H1 (cell line): ENCODE measurements around the gene SLC26A11. TPM values are rescaled to one million over a fixed set of nuclear protein-coding genes. Genes with fewer than 3 reads are reported as not detected.

Experiments
- CTCF ChIA-PET: fragments of 300-600 bp; sonication (Branson Sonifier 250); formaldehyde crosslinking; loops from one replicate; lab custom pipeline; 2021; ENCODE audit not compliant: partially characterized antibody; lab: Charles Lee
- POLR2A ChIA-PET: fragments of 300-600 bp; sonication (Branson Sonifier 250); formaldehyde crosslinking; loops from one replicate; lab custom pipeline; 2021; ENCODE audit warnings: inconsistent platforms; ENCODE audit not compliant: partially characterized antibody; lab: Charles Lee
- DNase-seq, 2 experiments: peaks; one replicate each; pipeline versions ENCODE4 v3.0.0 to v3.0.0-alpha.2; 2010 to 2022; ENCODE audit warnings: low spot score in 2 of 2, low read depth in 1 of 2, mixed read lengths in 1 of 2
- FAIRE-seq: peaks from 2 replicates; lab custom pipeline; 2011; peaks lifted over from hg19 to GRCh38; lab: Jason Lieb, UNC
- H2AFZ ChIP-seq: 2 replicates; pipeline ENCODE4 v1.8.1; 2012; ENCODE audit warnings: low read length, inconsistent platforms
- H2AK5ac ChIP-seq: 2 replicates; pipeline ENCODE4 v1.6.1; 2013; ENCODE audit warnings: low read depth, low read length
- H2BK120ac ChIP-seq: replicated peaks from 2 replicates; pipeline ENCODE3; 2013; ENCODE audit warnings: low read depth, low read length, inconsistent platforms
- H2BK12ac ChIP-seq: 2 replicates; pipeline ENCODE4 v1.6.1; 2013; ENCODE audit warnings: low read depth, low read length
- H2BK15ac ChIP-seq: 2 replicates; pipeline ENCODE4 v1.6.1; 2013; ENCODE audit warnings: low read length
- H2BK20ac ChIP-seq: 2 replicates; pipeline ENCODE4 v1.6.1; 2013; ENCODE audit warnings: low read length
- H2BK5ac ChIP-seq: 2 replicates; pipeline ENCODE4 v1.6.1; 2013; ENCODE audit warnings: low read depth, low read length
- H3K14ac ChIP-seq: 2 replicates; pipeline ENCODE4 v1.6.1; 2013; ENCODE audit warnings: inconsistent platforms; ENCODE audit not compliant: insufficient read length
- H3K18ac ChIP-seq: 2 replicates; pipeline ENCODE4 v1.6.1; 2013; ENCODE audit warnings: low read length; ENCODE audit errors: extremely low read depth
- H3K23ac ChIP-seq: 2 replicates; pipeline ENCODE4 v1.6.1; 2013; ENCODE audit warnings: inconsistent platforms; ENCODE audit not compliant: insufficient read length
- H3K23me2 ChIP-seq: 2 replicates; pipeline ENCODE4 v1.6.1; 2013; ENCODE audit warnings: low read depth, low read length
- H3K27ac ChIP-seq: 2 replicates; pipeline ENCODE4 v1.6.1; 2011; ENCODE audit warnings: low read depth, low read length, inconsistent platforms
- H3K27me3 ChIP-seq, 4 experiments: replicated peaks in 1 of 4; 1 replicate in 1 of 4; 2 replicates in 3 of 4; pipeline versions ENCODE4 v1.6.1 to v1.8.1; 2011 to 2013; ENCODE audit warnings: low read length in 3 of 4, mild to moderate bottlenecking in 3 of 4, inconsistent platforms in 2 of 4, mixed read lengths in 2 of 4, moderate library complexity in 1 of 4; ENCODE audit not compliant: control insufficient read depth in 3 of 4, insufficient read depth in 3 of 4; ENCODE audit errors: extremely low read depth in 1 of 4
- H3K36me3 ChIP-seq, 4 experiments: 2 replicates each; pipeline versions ENCODE4 v1.6.1 to v1.8.1; 2011 to 2013; ENCODE audit warnings: mild to moderate bottlenecking in 4 of 4, low read length in 3 of 4, moderate library complexity in 2 of 4, control low read depth in 1 of 4, inconsistent platforms in 1 of 4; ENCODE audit not compliant: insufficient read depth in 4 of 4, control insufficient read depth in 2 of 4
- H3K4ac ChIP-seq: replicated peaks from 2 replicates; pipeline ENCODE3; 2013; ENCODE audit warnings: low read length, low read depth, mixed read lengths, inconsistent platforms; ENCODE audit not compliant: insufficient read length
- H3K4me1 ChIP-seq, 4 experiments: replicated peaks in 1 of 4; 1 replicate in 1 of 4; 2 replicates in 3 of 4; pipeline versions ENCODE4 v1.6.1 to v1.8.1; 2011 to 2013; ENCODE audit warnings: low read length in 3 of 4, inconsistent platforms in 2 of 4, mixed read lengths in 1 of 4; ENCODE audit not compliant: insufficient read depth in 4 of 4, control insufficient read depth in 3 of 4
- H3K4me2 ChIP-seq, 2 experiments: 2 replicates each; pipeline versions ENCODE4 v1.6.1 to v1.8.1; 2011 to 2013; ENCODE audit warnings: low read depth in 2 of 2, low read length in 2 of 2, control low read depth in 1 of 2, inconsistent platforms in 1 of 2, mild to moderate bottlenecking in 1 of 2; ENCODE audit not compliant: insufficient read depth in 1 of 2
- H3K4me3 ChIP-seq, 4 experiments: fragments of 200-600, 300-600 bp in 1 of 4; sonication (generic), shearing (Covaris generic), sonication (Bioruptor Twin) in 1 of 4; 2 replicates each; pipeline versions ENCODE4 v1.5.1 to v1.8.1; 2011 to 2016; ENCODE audit warnings: low read length in 4 of 4, low read depth in 3 of 4, control low read depth in 2 of 4, inconsistent platforms in 2 of 4, mild to moderate bottlenecking in 2 of 4, mixed read lengths in 1 of 4, moderate library complexity in 1 of 4; ENCODE audit not compliant: insufficient read depth in 2 of 4; ENCODE audit errors: extremely low read depth in 1 of 4
- H3K56ac ChIP-seq: replicated peaks from 2 replicates; pipeline ENCODE3; 2013; ENCODE audit warnings: low read depth, mild to moderate bottlenecking, mixed read lengths, low read length, inconsistent platforms; ENCODE audit not compliant: insufficient read length
- H3K79me1 ChIP-seq: 2 replicates; pipeline ENCODE4 v1.6.1; 2013; ENCODE audit warnings: low read depth, low read length, control low read depth
- H3K79me2 ChIP-seq, 2 experiments: 2 replicates each; pipeline versions ENCODE4 v1.6.1 to v1.8.1; 2012 to 2013; ENCODE audit warnings: low read length in 2 of 2, mild to moderate bottlenecking in 2 of 2, inconsistent platforms in 1 of 2; ENCODE audit not compliant: insufficient read depth in 2 of 2, control insufficient read depth in 1 of 2
- H3K9ac ChIP-seq, 4 experiments: replicated peaks in 1 of 4; 1 replicate in 1 of 4; 2 replicates in 3 of 4; pipeline versions ENCODE4 v1.6.1 to v1.8.1; 2011 to 2013; ENCODE audit warnings: low read depth in 3 of 4, low read length in 3 of 4, control low read depth in 2 of 4, mild to moderate bottlenecking in 2 of 4, moderate library complexity in 2 of 4, inconsistent platforms in 1 of 4; ENCODE audit errors: extremely low read depth in 1 of 4
- H3K9me3 ChIP-seq, 2 experiments: 2 replicates each; pipeline versions ENCODE4 v1.6.1 to v1.8.1; 2012 to 2013; ENCODE audit warnings: mild to moderate bottlenecking in 2 of 2, moderate library complexity in 2 of 2, control low read depth in 1 of 2, inconsistent platforms in 1 of 2, low read depth in 1 of 2, low read length in 1 of 2, mixed read lengths in 1 of 2; ENCODE audit not compliant: insufficient read depth in 2 of 2
- H4K20me1 ChIP-seq, 2 experiments: replicated peaks in 1 of 2; 2 replicates each; pipeline versions ENCODE3 to v1.8.1; 2011 to 2013; ENCODE audit warnings: inconsistent platforms in 2 of 2, low read length in 2 of 2, mild to moderate bottlenecking in 1 of 2; ENCODE audit not compliant: insufficient read depth in 2 of 2, control insufficient read depth in 1 of 2
- H4K5ac ChIP-seq: 2 replicates; pipeline ENCODE4 v1.6.1; 2013; ENCODE audit warnings: low read length, low read depth, mixed read lengths, inconsistent platforms; ENCODE audit not compliant: insufficient read length
- H4K8ac ChIP-seq: 2 replicates; pipeline ENCODE4 v1.8.0; 2013; ENCODE audit warnings: mild to moderate bottlenecking, moderate library complexity, low read length, inconsistent platforms; ENCODE audit not compliant: insufficient read depth; ENCODE audit errors: extremely low read depth
- H4K91ac ChIP-seq: replicated peaks from 2 replicates; pipeline ENCODE3; 2013; ENCODE audit warnings: low read length, mixed read lengths, inconsistent platforms; ENCODE audit not compliant: insufficient read length
- CREB1 ChIP-seq: IDR thresholded peaks from 2 replicates; pipeline ENCODE4 v1.6.1; 2012; ENCODE audit warnings: inconsistent platforms
- GTF2F1 ChIP-seq: IDR thresholded peaks from 2 replicates; pipeline ENCODE4 v1.6.1; 2012; ENCODE audit warnings: low read depth, low read length, improper control_type of control experiment, borderline replicate concordance
- MAFK ChIP-seq: IDR thresholded peaks from 2 replicates; pipeline ENCODE4 v1.6.1; 2012; ENCODE audit warnings: low read depth, mild to moderate bottlenecking, improper control_type of control experiment, low read length
- WGBS, 2 experiments: shearing (Covaris generic) in 1 of 2; methylation state at CpG; one replicate each; pipeline versions ENCODE4 v1.1.6 to v1.1.7; 2013 to 2015; ENCODE audit warnings: low lambda C conversion rate in 2 of 2, mixed read lengths in 2 of 2, inconsistent platforms in 1 of 2, low coverage in 1 of 2, missing lambda C conversion rate in 1 of 2; ENCODE audit not compliant: insufficient replicate concordance in 2 of 2, insufficient coverage in 1 of 2, insufficient read length in 1 of 2; ENCODE audit errors: extremely low coverage in 1 of 2, missing lambda C conversion rate in 1 of 2; 5-methylcytosine and 5-hydroxymethylcytosine counted together
- polyA plus RNA-seq, 7 experiments: library from polyadenylated mRNA; depleted of rRNA in 3 of 7; stranded (reverse) in 5 of 7; unstranded in 2 of 7; fragments of >200 nt in 5 of 7; fragments of 200-250 nt in 2 of 7; gene quantifications; 1 replicate in 5 of 7; 2 replicates in 1 of 7; 4 replicates in 1 of 7; pipeline versions ENCODE4 v1.2.1 to v1.2.3, GENCODE V29; 2011 to 2013; ENCODE audit warnings: missing spikeins in 2 of 7, mixed read lengths in 2 of 7
- total RNA-seq: library from RNA; stranded (reverse); fragmentation: NEBNext Ultra II Directional; extraction: Animal tissue kit (Norgen Biotek cat#: 25700); gene quantifications from 2 replicates; pipeline ENCODE4 v1.2.1, GENCODE V29; 2021

The SLC26A11 gene
- total and polyA plus RNA-seq, 2 of the 8 experiments (the other 6 are each of a cell fraction or from before 2014, with no cell fraction given) = 15.5 to 25.9 TPM

GRCh38 chr17:80251966-80252365 is 31.7 kb downstream of the SLC26A11 start:
- Histone ChIP-seq H3K56ac (no peak overlapping the region), H3K23me2 (no peaks in the 10 kb centered on the region), H2BK120ac (no peak overlapping the region), H3K18ac (no peak overlapping the region), H3K79me2 (no peaks in the 10 kb centered on the region), H3K4me2 (no peak overlapping the region), H2BK15ac (no peak overlapping the region), H2BK5ac (no peak overlapping the region), H3K9me3 (no peaks in the 10 kb centered on the region; a peak in 1 of 4 replicates), H3K27ac (no peak overlapping the region), H3K4me1 (peaks cover 0 to 5% (median 1%) of the 10 kb centered on the region in 4 experiments; a peak in 2 of 7 replicates), H3K27me3 (no peaks in the 10 kb centered on the region), H4K8ac (no peak overlapping the region), H3K79me1 (no peaks in the 10 kb centered on the region), H3K4me3 (no peak overlapping the region), H2AK5ac (no peak overlapping the region), H4K5ac (no peak overlapping the region), H3K36me3 (no peaks in the 10 kb centered on the region), H3K23ac (no peak overlapping the region), H2BK20ac (no peak overlapping the region), H3K4ac (no peak overlapping the region), H2AFZ (no peak overlapping the region), H2BK12ac (no peak overlapping the region), H3K14ac (no peak overlapping the region), H4K91ac (no peak overlapping the region), H4K20me1 (peaks cover 0 to 2% of the 10 kb centered on the region in 2 experiments), H3K9ac (no peak overlapping the region)
- ChIA-PET CTCF (interaction anchor here (0.6 to 2.1 kb wide), 17 partner anchors 11 to 175 kb away, joined by 3 to 22 read pairs (median 3); no protein-coding TSS in a partner anchor), POLR2A (interaction anchor here (1.2 kb wide), 1 partner anchor 18 kb away, joined by 3 read pairs; no protein-coding TSS in a partner anchor)
- TF ChIP-seq CREB1 = no peak
- TF ChIP-seq MAFK = no peak
- no peak for TF ChIP-seq GTF2F1
- DNase-seq = no peak
- WGBS, 2 experiments = 91% methylated on average over 11 of the region's 11 CpGs; no CpG with 5 or more reads in 1 of the 2 experiments
- no peak for FAIRE-seq
